ENCODE data around the gene E2F7. TPM values are rescaled to one million over a fixed set of nuclear protein-coding genes. Genes with fewer than 3 reads are reported as not detected.

The E2F7 gene
- total and polyA plus RNA-seq, 2 of the 4 experiments (the other 2 are of a cell fraction), result 6.0 to 8.1 TPM

DNA sequence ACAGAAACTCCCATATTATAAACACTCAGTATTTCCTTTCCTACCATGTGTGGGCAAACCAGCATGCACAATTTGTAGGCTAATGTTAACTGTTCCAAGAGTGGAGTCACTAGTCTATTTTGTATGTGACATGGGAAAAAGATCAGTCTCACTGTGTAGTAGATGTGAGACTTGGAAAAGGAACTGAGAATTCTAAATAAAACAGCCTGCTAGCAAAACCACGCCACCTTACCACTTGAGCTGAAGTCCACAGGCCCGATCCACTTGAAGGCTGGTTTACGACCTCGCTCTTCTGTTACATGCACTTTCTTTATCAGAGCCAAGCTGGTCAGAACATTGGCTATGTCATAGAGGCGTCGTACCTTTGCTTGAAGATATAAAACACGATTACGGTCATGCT is 22.5 kb downstream of the E2F7 start:
- Histone ChIP-seq H3K79me1 (ENCODE audit: low read depth in 1 of 2, low read length in 2 of 2) (peaks cover 3 to 24% of the 10 kb centered on the region in 2 experiments; a peak in 3 of 4 replicates), H4K8ac (ENCODE audit: low read depth in 2 of 2, low read length in 2 of 2) (no peak overlapping the region), H3K23ac (ENCODE audit: low read depth, low read length) (no peak overlapping the region), H3K36me3 (ENCODE audit: control insufficient read depth, insufficient read depth, low read length) (peaks cover 3% of the 10 kb centered on the region; the same call in 1 of the 2 replicates), H3K4me2 (ENCODE audit: low read depth, low read length) (no peak overlapping the region), H3K9me3 (ENCODE audit: control insufficient read depth, insufficient read depth, low read length) (no peaks in the 10 kb centered on the region), H2BK5ac (ENCODE audit: low read depth, low read length, poor library complexity, severe bottlenecking) (no peak overlapping the region), H2AFZ (replicated peaks; ENCODE audit: low read length, poor library complexity) (no peak overlapping the region), H2AK9ac (replicated peaks; ENCODE audit: low read depth, low read length, poor library complexity) (no peak overlapping the region), H2BK15ac (ENCODE audit: low read depth, low read length) (no peak overlapping the region), H3K27me3 (ENCODE audit: control insufficient read depth, insufficient read depth, low read length) (no peaks in the 10 kb centered on the region), H3K27ac (ENCODE audit: insufficient read depth, low read length) (no peak overlapping the region), H4K20me1 (ENCODE audit: insufficient read depth, low read length) (no peaks in the 10 kb centered on the region), H3K56ac (ENCODE audit: extremely low read depth, insufficient read depth, low read length) (no peak overlapping the region), H3K9me1 (ENCODE audit: insufficient read depth, low read length) (0 out of 2 replicates have a peak, but pooled peaks cover 3% of the 10 kb centered on the region), H3K4me3 (ENCODE audit: insufficient read depth, low read depth, low read length) (no peak overlapping the region), H2AK5ac (ENCODE audit: low read depth, low read length) (no peak overlapping the region), H3K9ac (ENCODE audit: low read depth, low read length) (no peak overlapping the region), H2BK20ac (ENCODE audit: low read depth, low read length) (no peak overlapping the region), H4K91ac (ENCODE audit: insufficient read depth, low read depth, low read length) (no peak overlapping the region), H4K5ac (ENCODE audit: low read depth, low read length) (no peak overlapping the region), H3K18ac (ENCODE audit: low read depth, low read length) (no peak overlapping the region), H2BK120ac (ENCODE audit: low read depth, low read length) (no peak overlapping the region), H3K4ac (ENCODE audit: low read depth, low read length) (no peak overlapping the region; the same call in 1 of the 2 replicates), H3K14ac (replicated peaks; ENCODE audit: low read depth, low read length) (no peak overlapping the region), H3K4me1 (ENCODE audit: control insufficient read depth, insufficient read depth, low read length) (no peaks in the 10 kb centered on the region)
- POLR2A ChIA-PET (ENCODE audit: unreplicated experiment), result no interaction called here
- ATAC-seq (ENCODE audit: low read depth), result no peak
- 92% methylated on average over 5 of the region's 8 CpGs; no CpG with 5 or more reads in 1 of the 2 experiments for WGBS, 2 experiments (ENCODE audit: extremely low coverage in 2 of 2, insufficient read length in 1 of 2)
- CTCF ChIA-PET, result no interaction called here
- in situ Hi-C loops (cut with MboI; ENCODE audit: low sequenced_read_pairs), result loop anchor here (10.0 kb wide), 1 partner anchor 282 kb away; no protein-coding TSS in a partner anchor
- dilution Hi-C loops (cut with HindIII; ENCODE audit: low sequenced_read_pairs, unreplicated experiment), result no loop called here
- intact Hi-C loops (cut with micrococcal nuclease), result no loop called here
- TF ChIP-seq MAFK (IDR thresholded peaks at IDR 0.05; ENCODE audit: low read depth, low read length) (no peak), MXI1 (IDR thresholded peaks at IDR 0.05; ENCODE audit: borderline replicate concordance, low read depth, low read length) (no peak), FOS (IDR thresholded peaks at IDR 0.05; ENCODE audit: low read depth, low read length) (no peak), CHD1 (IDR thresholded peaks at IDR 0.05; ENCODE audit: low read depth, low read length) (no peak), RAD21 (IDR thresholded peaks at IDR 0.05; ENCODE audit: low read length) (no peak), RFX5 (IDR thresholded peaks at IDR 0.05; ENCODE audit: low read depth, low read length) (no peak), RCOR1 (IDR thresholded peaks at IDR 0.05; ENCODE audit: insufficient replicate concordance, low read length) (no peak), BHLHE40 (IDR thresholded peaks at IDR 0.05; ENCODE audit: low read depth, low read length) (no peak), MAZ (IDR thresholded peaks at IDR 0.05; ENCODE audit: borderline replicate concordance, low read depth, low read length) (no peak), CEBPB (IDR thresholded peaks at IDR 0.05; ENCODE audit: low read depth, low read length) (no peak), NFE2L2 (IDR thresholded peaks at IDR 0.05; ENCODE audit: low read depth, low read length) (no peak), POLR2A (IDR thresholded peaks at IDR 0.05; ENCODE audit: low read depth, low read length) (no peak), SMC3 (IDR thresholded peaks at IDR 0.05; ENCODE audit: low read depth, low read length) (no peak)
- TF ChIP-seq, protein P1, sequence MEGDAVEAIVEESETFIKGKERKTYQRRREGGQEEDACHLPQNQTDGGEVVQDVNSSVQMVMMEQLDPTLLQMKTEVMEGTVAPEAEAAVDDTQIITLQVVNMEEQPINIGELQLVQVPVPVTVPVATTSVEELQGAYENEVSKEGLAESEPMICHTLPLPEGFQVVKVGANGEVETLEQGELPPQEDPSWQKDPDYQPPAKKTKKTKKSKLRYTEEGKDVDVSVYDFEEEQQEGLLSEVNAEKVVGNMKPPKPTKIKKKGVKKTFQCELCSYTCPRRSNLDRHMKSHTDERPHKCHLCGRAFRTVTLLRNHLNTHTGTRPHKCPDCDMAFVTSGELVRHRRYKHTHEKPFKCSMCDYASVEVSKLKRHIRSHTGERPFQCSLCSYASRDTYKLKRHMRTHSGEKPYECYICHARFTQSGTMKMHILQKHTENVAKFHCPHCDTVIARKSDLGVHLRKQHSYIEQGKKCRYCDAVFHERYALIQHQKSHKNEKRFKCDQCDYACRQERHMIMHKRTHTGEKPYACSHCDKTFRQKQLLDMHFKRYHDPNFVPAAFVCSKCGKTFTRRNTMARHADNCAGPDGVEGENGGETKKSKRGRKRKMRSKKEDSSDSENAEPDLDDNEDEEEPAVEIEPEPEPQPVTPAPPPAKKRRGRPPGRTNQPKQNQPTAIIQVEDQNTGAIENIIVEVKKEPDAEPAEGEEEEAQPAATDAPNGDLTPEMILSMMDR (conservative IDR thresholded peaks at IDR 0.05; ENCODE audit: low read depth, low read length), result no peak
- TF ChIP-seq, protein P2, sequence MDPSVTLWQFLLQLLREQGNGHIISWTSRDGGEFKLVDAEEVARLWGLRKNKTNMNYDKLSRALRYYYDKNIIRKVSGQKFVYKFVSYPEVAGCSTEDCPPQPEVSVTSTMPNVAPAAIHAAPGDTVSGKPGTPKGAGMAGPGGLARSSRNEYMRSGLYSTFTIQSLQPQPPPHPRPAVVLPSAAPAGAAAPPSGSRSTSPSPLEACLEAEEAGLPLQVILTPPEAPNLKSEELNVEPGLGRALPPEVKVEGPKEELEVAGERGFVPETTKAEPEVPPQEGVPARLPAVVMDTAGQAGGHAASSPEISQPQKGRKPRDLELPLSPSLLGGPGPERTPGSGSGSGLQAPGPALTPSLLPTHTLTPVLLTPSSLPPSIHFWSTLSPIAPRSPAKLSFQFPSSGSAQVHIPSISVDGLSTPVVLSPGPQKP (IDR thresholded peaks at IDR 0.05; ENCODE audit: borderline replicate concordance, low read depth, low read length), result no peak
- TF ChIP-seq, protein P3, sequence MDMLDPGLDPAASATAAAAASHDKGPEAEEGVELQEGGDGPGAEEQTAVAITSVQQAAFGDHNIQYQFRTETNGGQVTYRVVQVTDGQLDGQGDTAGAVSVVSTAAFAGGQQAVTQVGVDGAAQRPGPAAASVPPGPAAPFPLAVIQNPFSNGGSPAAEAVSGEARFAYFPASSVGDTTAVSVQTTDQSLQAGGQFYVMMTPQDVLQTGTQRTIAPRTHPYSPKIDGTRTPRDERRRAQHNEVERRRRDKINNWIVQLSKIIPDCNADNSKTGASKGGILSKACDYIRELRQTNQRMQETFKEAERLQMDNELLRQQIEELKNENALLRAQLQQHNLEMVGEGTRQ (IDR thresholded peaks at IDR 0.05; ENCODE audit: low read depth, low read length), result no peak
- BruUV-seq (replicated peaks), result no TSS peak
- DNase-seq, result no peak

All from IMR-90 (cell line).